ENCODE results near the gene NXPH3. TPM values are rescaled to one million over a fixed set of nuclear protein-coding genes. Genes with fewer than 3 reads are reported as not detected.
A peak's percentile ranks its signal among the peaks of the same experiment; 100 is the strongest.
"Not testable (repeated sequence)": the region's sequence is repeated elsewhere in the genome, so short reads cannot be mapped to it uniquely, and the experiment has no call there.

NXPH3 gene
- total RNA-seq, 2 experiments from 2014 or later: not detected

DNA sequence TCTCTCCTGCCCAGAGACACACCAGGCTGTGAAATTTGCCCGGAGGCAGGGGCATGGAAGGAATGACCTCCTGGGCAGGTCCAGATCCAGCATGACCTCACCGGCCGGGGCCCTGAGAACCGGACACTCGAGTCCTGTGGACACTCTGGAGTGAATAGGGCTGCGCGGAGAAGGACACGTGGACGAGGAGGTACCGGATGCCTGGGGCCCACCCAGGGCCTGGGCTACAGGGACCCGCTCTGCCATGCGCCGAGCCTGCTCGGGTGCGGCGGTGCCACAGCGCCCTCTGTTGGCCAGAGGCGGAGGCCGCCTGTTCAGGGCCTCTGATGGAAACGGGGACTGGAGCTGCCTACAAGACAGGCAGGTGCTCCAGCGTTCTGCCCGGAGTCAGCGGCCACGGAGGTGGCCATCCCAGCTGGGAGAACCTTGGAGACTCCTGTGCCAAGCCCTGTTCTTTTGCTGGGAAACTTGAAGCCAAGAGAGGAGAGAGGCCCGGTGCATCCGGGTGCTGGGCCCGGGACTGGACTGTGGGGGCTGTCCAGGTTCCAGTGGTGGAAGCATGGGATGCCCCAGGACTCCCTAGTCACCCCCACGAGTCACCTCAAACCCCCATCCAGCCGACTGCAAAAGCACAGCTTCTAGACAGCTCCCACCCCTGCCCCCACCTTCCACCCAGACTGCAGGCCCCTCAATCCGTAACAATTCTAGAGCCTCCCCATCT is 19.3 kb upstream of the NXPH3 start:
- H3K9me3 Mint-ChIP-seq (ENCODE audit: insufficient read depth): no peaks in the 10 kb centered on the region
- no peak overlapping the region for H3K4me3 Mint-ChIP-seq
- H3K36me3 Mint-ChIP-seq (ENCODE audit: low read depth): no peaks in the 10 kb centered on the region
- H3K27me3 Mint-ChIP-seq (ENCODE audit: low read depth): peaks cover 15% of the 10 kb centered on the region
- H3K4me1 Mint-ChIP-seq (ENCODE audit: low read depth): peaks cover 11% of the 10 kb centered on the region
- DNase-seq (peak; percentile 88), ATAC-seq (peak; percentile 96)
- no peak overlapping the region for H3K27ac Mint-ChIP-seq
- POLR2A ChIA-PET: interaction anchor here (0.6 kb wide), 1 partner anchor 122 kb away, joined by 3 read pairs; the partner anchor contains the start of gene SPOP
- CTCF ChIA-PET: interaction anchor here (0.6 to 5.0 kb wide), 73 partner anchors 10 to 538 kb away, joined by 3 to 103 read pairs (median 4); partner anchors contain the start of genes NGFR, NXPH3, PDK2 and PHB1

DNA sequence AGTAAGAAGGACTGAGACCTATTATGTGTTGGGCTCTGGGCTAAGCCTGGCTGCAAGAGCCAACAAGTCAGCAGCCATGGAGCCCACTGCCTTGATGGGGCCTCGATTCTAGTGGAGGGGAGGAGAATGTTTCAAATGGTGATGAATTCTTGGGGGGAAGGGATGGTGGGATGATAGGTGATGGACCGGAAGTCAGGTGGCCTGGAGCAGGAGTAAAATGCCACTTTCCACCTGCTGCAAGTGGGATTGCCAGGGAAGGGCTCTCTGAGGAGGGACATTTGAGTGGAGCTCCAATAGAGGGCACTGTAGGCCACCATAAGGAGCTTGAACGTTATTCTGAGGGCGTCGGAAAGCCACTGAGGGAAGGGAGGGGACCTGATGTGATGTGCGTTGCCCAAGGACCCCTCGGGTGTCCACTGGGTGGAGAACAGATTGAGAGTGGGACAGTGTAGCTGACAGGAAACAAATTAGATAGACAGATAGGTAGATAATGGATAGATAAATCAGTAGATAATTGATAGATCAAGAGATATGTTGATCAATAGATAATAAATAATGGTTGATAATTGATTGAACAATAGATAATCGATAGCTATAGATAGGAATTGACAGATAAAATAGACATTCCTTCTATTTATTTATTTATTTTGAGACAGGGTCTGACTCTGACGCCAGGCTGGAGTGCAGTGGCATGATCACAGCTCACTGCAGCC is 18.2 kb upstream of the NXPH3 start:
- Mint-ChIP-seq H3K9me3 (ENCODE audit: insufficient read depth) (no peaks in the 10 kb centered on the region), H3K36me3 (ENCODE audit: low read depth) (no peaks in the 10 kb centered on the region), H3K27me3 (ENCODE audit: low read depth) (peaks cover 18% of the 10 kb centered on the region), H3K27ac (no peak overlapping the region), H3K4me1 (ENCODE audit: low read depth) (peaks cover 11% of the 10 kb centered on the region), H3K4me3 (no peak overlapping the region)
- DNase-seq: peak; percentile 56
- POLR2A ChIA-PET: no interaction called here
- CTCF ChIA-PET: interaction anchor here (0.5 to 5.0 kb wide), 64 partner anchors 9 to 537 kb away, joined by 3 to 103 read pairs (median 4); partner anchors contain the start of genes NGFR, NXPH3, PDK2 and PHB1
- ATAC-seq: peak; percentile 37

DNA sequence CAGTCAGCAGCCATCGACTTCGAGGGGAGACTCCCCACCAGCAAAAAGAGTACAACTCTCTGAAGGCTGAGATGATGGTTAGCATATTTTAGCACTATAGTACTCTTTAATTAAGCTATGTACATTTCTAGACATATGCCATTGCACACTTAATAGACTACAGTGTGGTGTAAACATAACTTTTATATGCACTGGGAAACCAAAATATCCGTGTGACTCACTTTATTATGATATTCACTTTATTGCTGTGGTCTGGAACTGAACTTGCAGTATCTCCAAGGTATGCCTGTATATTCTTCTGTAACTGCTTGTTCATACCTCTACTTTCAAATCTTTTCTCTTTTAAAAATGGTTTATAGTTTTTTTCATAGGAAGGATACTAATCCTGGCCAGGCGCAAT is 11.0 kb upstream of the NXPH3 start:
- POLR2A ChIA-PET: no interaction called here

DNA sequence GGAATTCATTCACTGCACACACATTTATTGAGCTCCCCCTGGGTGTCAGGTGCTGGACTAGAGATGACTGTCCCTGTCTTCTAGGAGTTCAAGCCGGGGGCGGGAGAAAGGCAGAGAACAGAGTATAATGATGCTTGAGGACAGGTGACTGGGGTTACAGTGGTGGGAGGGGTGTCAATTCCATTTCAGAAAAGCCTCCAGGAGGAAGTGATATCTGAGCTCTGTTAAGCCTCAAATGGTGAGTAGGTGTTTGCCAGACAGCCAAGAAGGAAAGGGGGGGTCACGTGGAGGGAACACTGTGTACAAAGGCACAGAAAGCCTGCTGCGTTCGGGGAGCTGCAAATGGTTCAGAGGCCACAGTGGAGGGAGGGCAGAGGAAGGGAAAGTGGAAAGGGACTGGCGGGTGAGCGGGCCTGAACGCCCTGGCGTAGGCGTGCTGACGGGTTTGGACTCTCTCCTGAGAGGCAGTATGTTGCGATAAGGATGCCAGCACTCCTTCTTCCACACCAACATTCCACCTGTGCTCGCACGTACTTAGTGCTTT is 9.7 kb upstream of the NXPH3 start:
- Mint-ChIP-seq H3K27ac (no peak overlapping the region), H3K36me3 (ENCODE audit: low read depth) (no peaks in the 10 kb centered on the region), H3K27me3 (ENCODE audit: low read depth) (peaks cover 16% of the 10 kb centered on the region), H3K4me1 (ENCODE audit: low read depth) (peaks cover 28% of the 10 kb centered on the region), H3K4me3 (no peak overlapping the region), H3K9me3 (ENCODE audit: insufficient read depth) (no peaks in the 10 kb centered on the region)
- ATAC-seq (no peak), DNase-seq (peak; percentile 31)
- ChIA-PET CTCF (interaction anchor here (0.9 to 4.5 kb wide), 7 partner anchors 9 to 432 kb away, joined by 3 to 62 read pairs (median 5); no protein-coding TSS in a partner anchor), POLR2A (no interaction called here)

More for the DNA sequence above, 11.0 kb upstream of the NXPH3 start:
- Mint-ChIP-seq H3K27ac (no peak overlapping the region), H3K4me3 (no peak overlapping the region), H3K9me3 (ENCODE audit: insufficient read depth) (no peaks in the 10 kb centered on the region), H3K36me3 (ENCODE audit: low read depth) (no peaks in the 10 kb centered on the region), H3K27me3 (ENCODE audit: low read depth) (peaks cover 15% of the 10 kb centered on the region), H3K4me1 (ENCODE audit: low read depth) (peaks cover 19% of the 10 kb centered on the region)
- CTCF ChIA-PET: interaction anchor here (2.1 to 4.5 kb wide), 2 partner anchors 9 to 287 kb away, joined by 8 to 62 read pairs; no protein-coding TSS in a partner anchor
- ATAC-seq (no peak), DNase-seq (no peak)

DNA sequence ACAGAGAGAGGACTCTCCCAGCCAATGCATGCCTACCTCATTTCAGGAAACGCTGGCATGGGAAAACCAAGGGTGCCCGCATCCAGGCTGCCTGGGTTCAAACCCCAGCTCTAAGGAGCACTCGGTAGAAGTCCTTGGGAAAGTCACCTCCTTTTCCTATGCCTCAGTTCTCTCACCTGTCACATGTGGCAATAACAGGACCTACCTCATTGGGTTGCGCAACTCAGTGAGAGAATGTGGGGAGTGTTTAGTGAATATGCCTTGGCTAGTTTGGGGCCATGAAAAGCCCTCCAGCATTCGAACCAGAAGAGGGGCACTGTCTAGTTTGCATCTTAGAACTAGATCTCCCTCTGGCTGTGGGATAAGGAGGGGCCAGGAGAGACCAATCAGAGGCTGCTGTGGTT is 9.0 kb upstream of the NXPH3 start:
- no peak overlapping the region for H3K4me3 Mint-ChIP-seq

DNA sequence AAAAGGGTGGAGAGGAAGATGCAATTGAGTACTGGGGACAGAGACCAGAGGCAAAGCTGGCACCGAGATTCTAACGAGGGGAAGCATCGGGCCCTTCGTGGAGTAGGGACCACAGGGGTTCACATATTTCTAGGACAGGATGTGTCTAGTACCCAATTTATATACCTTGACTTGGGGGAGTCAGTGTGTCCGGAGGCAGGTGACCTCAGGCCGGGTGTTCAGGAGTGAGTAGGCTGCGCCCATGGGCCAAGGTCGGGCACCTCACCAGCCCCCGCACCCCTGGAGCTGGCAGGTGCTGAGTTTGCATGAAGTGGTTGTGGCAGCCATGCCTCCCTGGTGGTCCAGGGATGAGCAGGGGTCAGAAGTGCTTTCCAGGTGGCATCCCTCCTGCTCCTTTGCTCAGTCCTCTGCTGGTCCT is 8.6 kb upstream of the NXPH3 start:
- H3K27ac Mint-ChIP-seq: no peak overlapping the region
- ATAC-seq: no peak
- no peaks in the 10 kb centered on the region for H3K36me3 Mint-ChIP-seq (ENCODE audit: low read depth)
- ChIA-PET CTCF (interaction anchor here (0.6 to 5.4 kb wide), 23 partner anchors 8 to 430 kb away, joined by 3 to 62 read pairs (median 5); partner anchors contain the start of gene SLC35B1), POLR2A (interaction anchor here (0.6 to 1.0 kb wide), 5 partner anchors 10 to 431 kb away, joined by 3 to 4 read pairs (median 3); partner anchors contain the start of gene SLC35B1)
- H3K4me1 Mint-ChIP-seq (ENCODE audit: low read depth): peaks cover 35% of the 10 kb centered on the region
- peaks cover 25% of the 10 kb centered on the region for H3K27me3 Mint-ChIP-seq (ENCODE audit: low read depth)
- no peaks in the 10 kb centered on the region for H3K9me3 Mint-ChIP-seq (ENCODE audit: insufficient read depth)
- DNase-seq: no peak
- H3K4me3 Mint-ChIP-seq: no peak overlapping the region

More for the DNA sequence above, 9.0 kb upstream of the NXPH3 start:
- no peak overlapping the region for H3K27ac Mint-ChIP-seq
- peaks cover 35% of the 10 kb centered on the region for H3K4me1 Mint-ChIP-seq (ENCODE audit: low read depth)
- ChIA-PET POLR2A (no interaction called here), CTCF (interaction anchor here (1.0 to 4.5 kb wide), 6 partner anchors 8 to 431 kb away, joined by 3 to 62 read pairs (median 5); no protein-coding TSS in a partner anchor)
- H3K27me3 Mint-ChIP-seq (ENCODE audit: low read depth): peaks cover 22% of the 10 kb centered on the region
- H3K36me3 Mint-ChIP-seq (ENCODE audit: low read depth): no peaks in the 10 kb centered on the region
- no peak for ATAC-seq
- H3K9me3 Mint-ChIP-seq (ENCODE audit: insufficient read depth): no peaks in the 10 kb centered on the region
- DNase-seq: no peak

DNA sequence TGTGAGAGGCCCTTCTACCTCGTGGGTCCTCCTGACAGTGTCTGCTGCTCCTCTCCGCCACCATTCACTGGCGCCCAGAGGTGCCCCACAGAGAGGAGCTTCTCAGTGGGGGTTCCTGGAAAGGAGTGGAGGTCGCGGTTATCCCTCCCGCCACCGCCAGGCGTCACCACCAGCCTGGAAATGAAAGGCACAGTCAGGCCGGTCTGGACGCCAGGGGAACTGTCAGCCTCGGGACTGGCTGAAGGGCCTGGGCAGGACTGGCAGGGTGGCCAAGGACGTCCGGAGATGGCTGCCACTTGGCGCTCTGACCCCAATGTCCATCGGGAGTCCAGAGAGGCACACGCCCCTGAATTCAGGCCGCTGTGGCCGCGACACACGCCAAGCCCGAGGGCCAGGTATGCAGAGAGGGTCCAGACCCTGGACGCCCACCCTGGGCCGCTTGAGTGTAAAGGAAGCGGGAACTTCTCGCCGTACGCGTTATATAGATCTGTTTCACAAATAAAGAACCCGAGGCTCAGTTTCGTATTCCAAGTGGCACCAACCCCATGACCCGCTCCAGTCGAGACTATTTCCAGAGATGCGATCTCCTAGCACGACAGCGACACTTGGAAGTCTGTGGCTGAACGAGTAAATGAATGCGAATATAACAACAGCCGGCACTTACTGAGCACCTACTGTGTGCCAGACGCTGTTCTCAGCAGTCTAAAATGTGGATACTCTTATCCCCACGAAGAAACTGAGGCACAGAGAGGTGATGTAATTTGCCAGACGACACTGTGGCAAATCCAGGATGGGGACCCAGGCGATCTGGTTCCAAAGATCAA is 7.6 kb upstream of the NXPH3 start:
- H3K27me3 Mint-ChIP-seq (ENCODE audit: low read depth): peaks cover 30% of the 10 kb centered on the region
- no peak overlapping the region for H3K27ac Mint-ChIP-seq
- CTCF ChIA-PET: interaction anchor here (0.6 to 16.6 kb wide), 24 partner anchors 9 to 429 kb away, joined by 3 to 514 read pairs (median 5); partner anchors contain the start of gene SLC35B1
- no peaks in the 10 kb centered on the region for H3K9me3 Mint-ChIP-seq (ENCODE audit: insufficient read depth)
- peak overlapping the region; percentile 56 for H3K4me3 Mint-ChIP-seq
- POLR2A ChIA-PET: interaction anchor here (0.6 to 1.0 kb wide), 5 partner anchors 9 to 430 kb away, joined by 3 to 4 read pairs (median 3); partner anchors contain the start of gene SLC35B1
- ATAC-seq: peak; percentile 50
- no peaks in the 10 kb centered on the region for H3K36me3 Mint-ChIP-seq (ENCODE audit: low read depth)
- peaks cover 35% of the 10 kb centered on the region for H3K4me1 Mint-ChIP-seq (ENCODE audit: low read depth)
- DNase-seq: peak; percentile 88

DNA sequence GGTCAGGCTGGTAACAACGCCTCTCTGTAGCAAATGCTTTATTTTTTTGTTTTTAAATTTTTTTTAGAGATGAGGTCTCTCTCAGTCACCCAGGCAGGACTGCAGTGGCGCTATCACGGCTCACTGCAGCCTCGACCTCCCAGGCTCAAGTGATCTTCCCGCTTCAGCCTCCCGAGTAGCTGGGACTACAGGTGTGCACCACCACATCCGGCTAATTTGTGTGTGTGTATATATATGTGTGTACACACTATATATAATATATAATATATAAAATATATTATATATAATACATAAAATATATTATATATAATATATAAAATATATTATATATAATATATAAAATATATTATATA is 7.0 kb upstream of the NXPH3 start:
- H3K36me3 Mint-ChIP-seq (ENCODE audit: low read depth); H3K9me3 Mint-ChIP-seq (ENCODE audit: insufficient read depth); H3K27ac Mint-ChIP-seq; ATAC-seq; DNase-seq: not testable (repeated sequence)
- ChIA-PET POLR2A (interaction anchor here (2.0 kb wide), 1 partner anchor 139 kb away, joined by 5 read pairs; the partner anchor contains the start of gene SLC35B1), CTCF (interaction anchor here (1.0 to 16.6 kb wide), 5 partner anchors 34 to 429 kb away, joined by 3 to 514 read pairs (median 15); partner anchors contain the start of gene SLC35B1)
- peaks cover 35% of the 10 kb centered on the region for H3K4me1 Mint-ChIP-seq (ENCODE audit: low read depth)
- peaks cover 33% of the 10 kb centered on the region for H3K27me3 Mint-ChIP-seq (ENCODE audit: low read depth)
- H3K4me3 Mint-ChIP-seq: peak overlapping the region; percentile 56

DNA sequence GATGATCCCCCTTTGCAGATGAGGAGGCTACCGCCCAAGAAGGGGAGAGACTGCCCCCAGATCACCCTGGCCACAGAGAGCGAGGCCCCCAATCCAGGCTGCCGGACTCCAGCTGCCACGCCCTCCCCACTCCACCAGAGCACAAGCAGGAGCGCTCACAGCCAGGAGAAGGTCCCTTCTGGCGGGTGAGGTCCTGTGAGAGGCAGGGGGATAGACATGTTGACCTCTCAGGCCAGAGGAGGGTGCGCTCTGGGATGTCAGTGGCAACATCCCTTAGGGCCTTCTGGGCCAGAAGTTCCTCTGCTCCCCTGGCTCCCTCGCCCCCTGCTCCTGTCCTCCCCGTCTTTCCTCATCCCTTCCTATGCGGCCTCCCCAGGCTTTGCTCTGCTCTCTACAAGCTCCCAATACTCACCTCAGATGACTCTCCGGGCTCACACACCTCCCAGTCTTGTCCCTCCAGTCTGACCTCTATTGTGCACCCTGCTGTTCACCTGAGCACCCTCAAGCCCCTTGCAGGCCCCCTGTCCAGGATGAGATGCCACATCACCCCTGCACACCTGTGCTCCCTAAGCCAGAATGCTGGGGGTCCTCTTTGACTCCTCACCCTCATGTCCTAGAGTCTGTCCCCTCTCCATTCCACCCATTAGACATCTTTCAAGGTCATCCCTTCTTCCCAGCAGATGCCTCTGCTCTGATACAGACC is 5.0 kb upstream of the NXPH3 start:
- CTCF ChIA-PET: interaction anchor here (0.6 to 16.6 kb wide), 43 partner anchors 9 to 427 kb away, joined by 3 to 514 read pairs (median 3); partner anchors contain the start of genes PHB1, SLC35B1, SPOP and TAC4
- Mint-ChIP-seq H3K27me3 (ENCODE audit: low read depth) (peaks cover 40% of the 10 kb centered on the region), H3K9me3 (ENCODE audit: insufficient read depth) (no peaks in the 10 kb centered on the region), H3K4me1 (ENCODE audit: low read depth) (peaks cover 34% of the 10 kb centered on the region), H3K4me3 (peak overlapping the region; percentile 90), H3K27ac (peak overlapping the region; percentile 6), H3K36me3 (ENCODE audit: low read depth) (no peaks in the 10 kb centered on the region)
- POLR2A ChIA-PET: interaction anchor here (0.6 to 2.9 kb wide), 7 partner anchors 68 to 178 kb away, joined by 3 to 15 read pairs (median 3); partner anchors contain the start of gene SLC35B1
- ATAC-seq: no peak
- no peak for DNase-seq

DNA sequence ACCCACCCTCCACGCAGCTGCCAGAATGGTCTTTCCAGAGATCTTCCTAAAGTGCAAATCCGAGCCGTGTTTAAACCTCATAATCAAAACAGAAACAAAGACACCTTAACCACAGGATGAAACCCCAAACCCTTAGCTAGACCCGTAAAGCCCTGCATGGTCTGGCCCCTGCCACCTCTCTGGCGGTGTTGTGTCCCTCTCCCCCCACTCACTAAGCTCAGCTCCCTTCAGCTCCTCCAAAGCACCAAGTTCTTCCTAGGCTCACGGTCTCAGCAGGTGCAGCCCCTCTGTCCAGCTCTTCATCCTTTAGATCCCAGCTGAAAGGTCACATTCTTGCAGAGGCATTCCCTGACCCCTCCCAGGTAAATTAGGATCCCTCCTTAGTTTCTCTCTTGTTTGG is 4.4 kb upstream of the NXPH3 start:
- H3K36me3 Mint-ChIP-seq (ENCODE audit: low read depth): no peaks in the 10 kb centered on the region
- H3K4me3 Mint-ChIP-seq: no peak overlapping the region
- H3K27ac Mint-ChIP-seq: no peak overlapping the region
- ChIA-PET POLR2A (interaction anchor here (0.7 to 2.9 kb wide), 4 partner anchors 124 to 177 kb away, joined by 3 to 15 read pairs (median 3); partner anchors contain the start of gene SLC35B1), CTCF (interaction anchor here (1.0 to 16.6 kb wide), 9 partner anchors 13 to 426 kb away, joined by 3 to 514 read pairs (median 9); partner anchors contain the start of gene SLC35B1)
- DNase-seq (no peak), ATAC-seq (no peak)
- peaks cover 39% of the 10 kb centered on the region for H3K27me3 Mint-ChIP-seq (ENCODE audit: low read depth)
- no peaks in the 10 kb centered on the region for H3K9me3 Mint-ChIP-seq (ENCODE audit: insufficient read depth)
- H3K4me1 Mint-ChIP-seq (ENCODE audit: low read depth): peaks cover 31% of the 10 kb centered on the region
